Stromal cell of bone marrow (primary cell): Measurements from ENCODE around the gene HNRNPAB.
"Not testable (repeated sequence)": the region's sequence is repeated elsewhere in the genome, so short reads cannot be mapped to it uniquely, and the experiment has no call there.

Source experiments
- DNase-seq: peaks from one replicate; pipeline ENCODE4 v3.0.0-alpha.2; 2012; ENCODE audit warnings: low read depth

HNRNPAB gene

GRCh38 chr5:178196986-178197385 is 7.3 kb upstream of the HNRNPAB start:
- no peak for DNase-seq

- not testable (repeated sequence) for DNase-seq
Measured at GRCh38 chr5:178198151-178198550, 6.2 kb upstream of the HNRNPAB start.

DNA sequence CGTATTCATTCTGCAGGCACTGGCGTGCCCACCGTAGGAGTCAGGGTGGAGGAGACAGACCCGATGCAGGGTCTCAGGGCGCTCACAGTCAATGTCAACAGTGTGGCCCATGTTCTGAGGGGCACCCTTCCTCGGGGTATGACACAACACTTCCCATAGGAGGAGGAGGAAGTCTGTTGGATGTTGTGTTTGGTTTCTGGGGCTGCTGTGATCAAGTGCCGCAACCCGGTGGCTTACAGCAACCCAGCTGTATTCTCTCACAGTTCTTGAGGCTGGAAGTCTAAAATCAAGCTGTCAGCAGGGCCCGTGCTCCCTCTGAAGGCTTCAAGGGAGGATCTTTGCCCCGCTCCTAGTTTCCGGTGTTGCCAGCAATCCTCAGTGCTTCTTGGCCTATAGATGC is 5.6 kb upstream of the HNRNPAB start:
- DNase-seq: no peak

DNA sequence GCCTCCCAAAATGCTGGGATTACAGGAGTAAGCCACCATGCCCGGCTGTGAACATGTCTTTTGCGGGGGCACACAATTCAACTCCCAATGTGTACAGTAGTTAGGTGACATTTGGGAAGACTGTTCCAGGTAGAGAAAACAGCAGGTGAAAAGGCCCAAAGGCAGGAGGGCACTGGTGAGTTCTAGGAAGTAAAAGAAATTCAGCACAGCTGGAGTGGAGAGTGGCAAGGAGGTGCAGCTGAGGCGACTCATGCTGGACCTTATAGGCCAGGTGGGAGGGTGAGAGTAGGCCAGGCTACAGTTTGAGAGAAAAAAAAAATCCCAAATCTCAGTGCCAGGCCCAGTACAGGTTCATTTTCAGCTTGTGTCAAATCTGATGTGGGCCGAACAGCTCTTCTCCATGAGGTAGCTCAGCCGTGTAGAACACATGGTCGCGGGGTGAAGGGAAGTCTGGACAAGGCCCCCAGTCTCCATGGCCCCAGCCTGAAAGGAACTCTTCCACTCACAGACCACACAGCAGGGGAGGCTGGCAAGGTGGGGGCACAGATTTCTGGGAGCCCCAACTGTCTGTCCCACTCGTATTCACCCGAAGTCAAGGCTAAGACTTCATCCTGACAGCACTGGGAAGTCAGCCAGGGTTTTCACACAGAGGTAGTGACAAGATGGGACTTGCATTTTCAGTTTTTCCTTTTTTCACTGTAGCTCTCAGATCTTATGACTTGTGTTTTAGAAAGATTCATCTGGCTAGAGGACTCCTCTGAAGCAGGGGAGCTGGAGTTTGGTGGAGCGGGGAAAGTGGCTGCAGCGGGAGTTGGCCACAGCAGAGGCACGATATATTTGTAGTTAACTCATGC is 4.5 kb upstream of the HNRNPAB start:
- DNase-seq: no peak

- DNase-seq: no peak
Measured at GRCh38 chr5:178201221-178201926, 3.0 kb upstream of the HNRNPAB start.

DNA sequence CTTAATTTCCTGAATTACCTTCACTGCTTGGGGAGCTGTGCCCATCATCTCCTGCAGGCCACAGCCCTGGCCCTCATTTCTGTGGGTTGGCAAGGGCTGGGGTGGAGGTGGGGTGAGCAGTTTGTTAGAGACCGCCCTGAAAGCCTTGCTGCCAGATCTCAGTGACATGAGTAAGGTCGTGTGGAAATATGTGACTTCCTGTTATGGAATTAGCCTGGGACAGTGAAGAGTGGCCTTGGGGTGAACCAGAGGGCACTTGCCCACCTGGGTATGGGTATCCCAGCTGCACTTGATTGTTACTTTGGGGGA is 2.5 kb upstream of the HNRNPAB start:
- no peak for DNase-seq

DNA sequence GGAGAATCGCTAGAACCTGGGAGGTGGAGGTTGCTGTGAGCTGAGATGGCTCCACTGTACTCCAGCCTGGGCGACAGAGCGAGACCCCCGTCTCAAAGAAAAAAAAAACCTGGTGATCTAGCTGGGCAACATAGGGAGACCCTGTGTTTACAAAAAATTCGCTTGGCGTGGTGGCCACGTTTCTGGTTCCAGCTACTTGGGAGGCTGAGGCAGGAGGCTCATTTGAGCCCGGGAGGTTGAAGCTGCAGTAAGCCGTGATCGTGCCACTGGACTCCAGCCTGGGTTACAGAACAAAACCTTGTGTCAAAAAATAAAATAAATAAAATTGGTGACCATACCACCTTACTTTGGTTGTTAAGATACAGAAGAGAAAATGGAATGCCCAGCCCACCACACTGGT is 1.8 kb upstream of the HNRNPAB start:
- DNase-seq: no peak

DNA sequence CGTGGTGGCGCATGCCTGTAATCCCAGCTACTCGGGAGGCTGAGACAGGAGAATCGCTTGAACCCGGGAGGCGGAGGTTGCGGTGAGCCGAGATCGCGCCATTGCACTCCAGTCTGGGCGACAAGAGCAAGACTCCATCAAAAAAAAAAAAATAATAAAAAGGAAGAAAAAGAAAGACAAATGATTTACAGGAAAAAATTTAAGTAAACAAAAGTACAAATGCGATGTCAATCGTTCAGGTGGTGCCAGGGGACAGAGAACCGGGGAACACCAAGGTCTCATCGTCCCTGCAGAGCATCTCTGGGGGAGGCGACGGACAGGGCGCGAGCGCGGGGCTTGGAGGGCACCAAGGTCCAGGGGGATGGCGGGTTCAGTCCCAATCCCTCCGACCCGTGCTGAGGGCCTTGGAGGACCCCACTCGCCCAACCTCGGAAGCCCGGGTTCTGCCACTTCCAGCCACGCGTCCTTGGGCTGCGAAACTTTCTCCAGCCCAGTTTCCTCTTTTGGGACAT is 607 bp upstream of the HNRNPAB start:
- no peak for DNase-seq

- peak; percentile 54 for DNase-seq
Measured at GRCh38 chr5:178204935-178205748, 809 bp downstream of the HNRNPAB start.

GRCh38 chr5:178205749-178206047 is 1.4 kb downstream of the HNRNPAB start:
- DNase-seq: no peak

GRCh38 chr5:178206166-178207101 is 2.1 kb downstream of the HNRNPAB start:
- DNase-seq: no peak

DNA sequence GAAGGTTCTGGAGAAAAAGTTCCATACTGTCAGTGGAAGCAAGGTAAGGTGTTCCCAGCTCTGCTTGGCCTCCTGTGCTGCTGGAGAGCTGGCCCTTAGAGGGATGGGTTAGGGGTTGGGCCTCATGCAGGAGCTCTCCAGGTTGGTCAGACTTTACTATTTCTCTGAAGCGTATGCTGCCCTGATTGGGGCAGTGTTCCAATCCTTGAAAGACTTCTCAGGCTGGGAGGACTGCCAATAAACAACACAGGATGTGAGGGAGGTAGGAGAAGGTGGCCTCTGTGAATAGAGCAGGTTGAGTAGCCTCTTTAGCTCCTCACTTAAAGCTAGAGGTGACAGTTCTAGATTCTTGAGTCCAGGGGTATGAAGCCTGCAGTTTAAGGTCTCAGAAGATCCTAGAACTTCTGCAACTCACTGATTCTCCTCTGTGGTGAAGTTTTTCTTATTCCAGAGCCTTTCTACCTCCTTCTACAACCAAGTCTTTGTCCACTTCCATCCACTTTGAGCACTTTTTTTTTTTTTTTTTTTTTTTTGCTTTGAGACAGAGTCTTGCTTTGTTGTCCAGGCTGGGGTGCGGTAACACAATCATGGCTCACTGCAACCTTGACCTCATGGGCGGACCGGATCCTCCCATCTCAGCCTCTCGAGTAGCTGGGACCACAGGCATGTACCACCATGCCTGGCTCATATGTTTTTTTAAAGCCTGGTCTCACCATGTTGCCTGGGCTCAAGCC is 3.0 kb downstream of the HNRNPAB start:
- no peak for DNase-seq

GRCh38 chr5:178207917-178208280 is 3.6 kb downstream of the HNRNPAB start:
- no peak for DNase-seq

- DNase-seq: no peak
Measured at GRCh38 chr5:178208540-178209227, 4.4 kb downstream of the HNRNPAB start.

DNA sequence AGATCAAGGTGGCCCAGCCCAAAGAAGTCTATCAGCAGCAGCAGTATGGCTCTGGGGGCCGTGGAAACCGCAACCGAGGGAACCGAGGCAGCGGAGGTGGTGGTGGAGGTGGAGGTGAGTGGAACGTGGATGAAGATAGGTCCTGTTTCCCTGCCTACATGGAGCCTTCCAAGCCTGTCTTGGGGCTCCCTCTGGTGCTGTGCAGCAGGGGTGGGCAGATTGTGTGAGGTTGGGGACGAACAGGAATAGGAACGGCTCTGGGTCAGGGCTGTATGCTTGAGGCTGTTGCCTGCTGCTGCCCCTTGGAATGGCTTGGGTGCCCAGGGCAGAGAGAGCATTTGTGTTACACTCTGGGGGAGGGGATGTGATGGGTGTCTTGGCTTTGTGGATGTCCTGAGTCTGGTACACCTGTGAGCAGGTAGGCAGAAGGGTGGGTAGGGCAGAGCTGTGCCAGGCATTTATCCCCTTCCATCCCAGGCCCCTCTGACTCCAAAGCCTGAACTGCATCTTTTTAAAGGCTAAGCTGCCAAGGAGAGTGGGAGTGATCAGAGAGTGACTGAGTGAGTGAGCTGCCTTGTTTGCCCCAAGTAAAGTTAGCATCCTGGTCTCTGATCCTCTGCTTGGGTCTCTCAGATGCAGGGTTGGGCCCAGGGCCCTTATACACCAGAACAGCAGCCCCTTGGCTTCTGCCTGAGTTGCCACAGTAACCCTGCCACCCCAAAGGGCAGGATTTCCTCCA is 5.2 kb downstream of the HNRNPAB start:
- DNase-seq: no peak

- DNase-seq: no peak
Measured at GRCh38 chr5:178210073-178210535, 5.8 kb downstream of the HNRNPAB start.

DNA sequence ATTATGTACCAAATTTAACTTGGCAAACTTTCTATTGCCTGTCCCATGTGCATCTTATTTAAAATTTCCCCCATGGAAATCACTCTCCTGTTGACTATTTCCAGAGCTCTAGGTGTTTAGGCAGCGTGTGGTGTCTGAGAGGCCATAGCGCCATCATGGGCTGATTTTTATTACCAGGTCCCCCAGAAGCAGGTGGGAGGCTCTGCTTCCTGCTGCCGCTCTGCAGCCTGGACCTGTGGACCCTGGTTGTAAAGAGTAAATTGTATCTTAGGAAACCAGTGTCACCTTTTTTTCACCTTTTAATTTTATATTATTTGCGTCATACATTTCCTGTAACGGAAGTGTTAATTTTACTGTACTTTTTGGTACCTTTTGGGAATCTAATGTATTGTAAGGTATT is 6.4 kb downstream of the HNRNPAB start:
- DNase-seq: no peak

DNA sequence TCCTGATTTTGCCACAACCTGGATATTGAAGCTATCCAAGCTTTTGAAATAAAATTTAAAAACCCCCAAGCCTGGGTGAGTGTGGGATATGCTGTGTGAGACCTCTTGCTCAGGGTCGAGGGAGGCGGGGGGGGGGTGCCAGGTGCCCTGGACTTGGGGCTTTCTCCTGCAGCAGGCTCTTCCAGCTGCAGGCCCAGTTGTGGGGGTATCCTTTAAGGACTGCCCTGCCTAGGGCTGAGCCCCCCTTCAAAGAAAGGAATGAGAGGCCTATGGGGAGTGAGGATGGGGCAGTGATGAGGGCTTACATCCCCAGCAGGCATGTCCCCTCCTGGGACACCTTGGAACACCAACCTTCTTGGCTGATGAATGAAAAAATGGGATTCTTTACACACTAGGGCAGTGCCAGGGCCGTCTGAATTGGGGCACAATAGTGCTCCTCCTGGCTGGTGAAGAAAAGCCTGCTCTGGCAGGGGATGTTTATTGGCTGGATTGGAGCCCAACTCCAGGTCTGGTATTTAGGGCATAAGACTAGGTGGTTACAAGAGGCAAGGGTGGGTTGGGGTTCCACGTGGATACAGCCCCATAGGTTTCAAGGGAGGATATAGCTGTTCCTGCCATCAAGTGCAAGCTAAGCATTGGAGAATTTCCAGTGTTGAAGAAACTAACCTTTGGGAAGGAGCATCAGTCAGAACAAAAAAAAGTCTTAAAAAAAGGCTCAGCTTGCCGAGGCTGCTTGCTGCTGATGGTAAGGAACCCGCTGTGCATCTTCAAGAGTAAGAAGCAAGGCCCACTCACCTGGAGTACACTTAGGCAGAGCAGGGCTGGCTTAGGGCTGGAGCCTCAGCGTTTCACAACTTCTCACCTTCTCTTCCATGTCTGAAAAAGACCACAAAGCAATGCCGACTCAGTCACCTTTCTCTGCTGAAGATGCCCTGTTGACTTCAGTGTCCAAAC is 7.0 kb downstream of the HNRNPAB start:
- DNase-seq: no peak
